GM11168 (cell line): ENCODE data around the gene SLC24A3.

Experiments used
- in situ Hi-C: fragments of 300-500 bp; cut with MboI; formaldehyde crosslinking; loops from one replicate; pipeline ENCODE4 v1.12.0; 2022; ENCODE audit warnings: low sequenced_read_pairs; ENCODE audit not compliant: unreplicated experiment

The SLC24A3 gene

GRCh38 chr20:19212469-19212815, at the start of gene SLC24A3:
Gene SLC24A3 (plus strand): TSS chr20:19212642.
- in situ Hi-C loops: loop anchor here (25.0 kb wide), 1 partner anchor 375 kb away; no protein-coding TSS in a partner anchor

DNA sequence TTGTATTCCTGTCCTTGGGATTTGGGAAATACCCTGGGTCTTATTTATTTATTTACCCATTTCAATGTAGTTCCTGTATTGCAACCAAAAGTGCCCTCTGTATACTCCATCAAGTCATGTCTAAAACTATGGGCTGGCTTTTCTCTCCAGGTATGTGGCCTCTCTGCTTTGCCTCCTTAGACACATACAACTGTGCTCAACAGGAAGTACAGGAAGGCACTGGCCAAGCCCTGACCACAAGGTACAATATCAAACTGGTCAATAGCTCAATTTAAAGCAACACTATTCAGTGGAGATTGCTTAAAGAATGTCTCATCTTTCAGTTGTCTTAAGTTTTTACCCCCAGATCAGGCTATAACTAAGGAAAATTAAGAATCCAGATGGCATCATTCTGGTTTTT, 42.3 kb upstream of the SLC24A3 start:
- in situ Hi-C loops: no loop called here

DNA sequence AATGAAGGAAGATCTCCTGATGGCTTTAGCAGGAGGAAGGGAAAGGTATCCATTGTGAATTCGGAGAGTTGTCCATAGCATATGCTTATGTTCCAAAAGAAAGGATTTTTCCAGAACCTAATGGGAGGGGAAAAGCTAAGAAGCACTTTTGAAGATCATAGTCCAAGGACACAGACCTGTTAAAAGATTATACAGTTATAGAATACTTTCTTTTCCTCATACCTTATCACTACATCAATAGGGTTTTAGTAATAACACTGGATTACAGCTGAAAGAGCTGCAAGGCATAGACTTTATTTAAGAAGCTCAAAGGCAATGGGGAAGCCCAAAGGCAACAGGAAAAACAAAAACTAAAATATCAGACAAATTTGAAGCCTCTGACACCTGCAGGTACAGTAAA, 39.8 kb upstream of the SLC24A3 start:
- in situ Hi-C loops: no loop called here

DNA sequence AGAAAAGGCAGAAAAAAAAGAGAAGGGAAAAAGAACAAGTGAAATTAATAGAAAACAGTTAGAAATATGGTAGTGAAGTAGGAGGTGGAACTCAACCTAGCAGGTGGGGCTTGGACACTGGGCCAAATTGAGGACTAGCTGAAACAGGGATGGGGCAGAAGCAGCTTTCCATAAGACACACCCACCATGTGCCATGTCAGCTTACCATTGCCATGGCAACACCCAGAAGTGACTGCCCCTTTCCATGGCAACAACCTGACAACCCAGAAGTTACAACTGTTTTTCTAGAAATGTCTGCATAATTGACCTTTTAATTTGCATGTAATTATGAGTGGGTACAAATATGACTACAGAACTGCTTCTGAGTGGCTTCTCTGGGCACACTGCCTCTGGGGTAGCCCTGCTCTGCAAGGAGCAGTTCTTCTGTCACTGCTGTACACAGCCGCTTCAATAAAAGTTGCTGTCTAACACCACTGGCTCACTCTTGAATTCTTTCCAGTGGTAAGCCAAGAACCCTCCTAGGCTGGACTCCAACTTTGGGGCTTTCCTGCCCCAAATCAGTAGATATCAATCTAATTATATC, 35.9 kb upstream of the SLC24A3 start:
- in situ Hi-C loops: no loop called here

DNA sequence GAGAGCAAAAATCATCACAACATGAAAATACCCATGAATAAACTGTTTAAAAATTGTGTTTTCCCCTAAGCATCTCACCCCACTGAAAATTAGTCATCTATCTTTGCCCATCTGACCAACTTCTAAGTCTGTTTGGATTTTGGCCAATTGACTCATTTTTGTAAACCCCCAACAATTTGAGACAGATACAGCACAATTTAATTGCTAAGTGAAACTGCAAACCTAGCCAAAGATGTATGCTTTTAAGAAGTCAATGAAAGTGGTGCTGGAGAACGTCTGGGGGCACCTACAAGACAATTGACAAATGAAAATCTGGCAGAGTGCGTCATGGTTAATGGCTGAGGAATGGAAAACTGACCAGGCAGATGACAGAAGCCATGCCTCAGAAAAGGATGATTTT, 30.9 kb upstream of the SLC24A3 start:
- in situ Hi-C loops: no loop called here

DNA sequence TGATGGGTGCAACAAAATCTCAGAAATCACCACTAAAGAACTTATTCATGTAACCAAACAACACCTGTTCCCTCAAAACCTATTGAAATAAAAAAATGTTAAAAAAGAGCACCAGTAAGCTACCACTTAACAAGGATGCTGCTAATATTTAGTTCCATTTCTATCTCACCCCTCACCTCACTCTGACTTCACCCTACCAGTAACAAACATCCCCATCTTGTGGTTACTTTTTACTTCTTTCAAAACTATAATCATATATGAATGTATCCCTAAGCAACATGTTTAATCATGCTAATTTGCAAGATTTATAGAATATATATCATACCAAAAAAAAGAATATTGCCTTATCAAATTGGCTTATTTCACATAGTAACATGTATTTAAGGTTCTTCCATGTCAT, 27.4 kb upstream of the SLC24A3 start:
- in situ Hi-C loops: no loop called here

DNA sequence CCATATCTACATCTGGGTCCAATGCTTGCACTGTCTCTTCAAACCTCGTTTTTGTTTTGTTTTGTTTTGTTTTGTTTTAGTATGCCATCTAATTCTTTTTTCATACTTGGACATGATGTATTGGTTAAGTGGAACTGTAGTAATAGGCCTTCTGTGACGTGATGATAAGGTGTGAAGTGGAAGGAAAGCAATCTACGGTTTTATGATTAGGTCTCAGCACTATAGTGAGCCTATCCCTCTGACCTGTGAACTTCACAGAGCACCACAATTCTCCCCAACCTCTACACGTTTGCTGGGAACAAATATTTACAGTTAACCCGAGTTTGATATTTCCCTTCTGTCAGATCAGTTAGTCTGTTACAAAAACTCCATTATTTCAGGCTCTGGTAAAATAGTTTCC, 19.1 kb upstream of the SLC24A3 start:
- in situ Hi-C loops: no loop called here

DNA sequence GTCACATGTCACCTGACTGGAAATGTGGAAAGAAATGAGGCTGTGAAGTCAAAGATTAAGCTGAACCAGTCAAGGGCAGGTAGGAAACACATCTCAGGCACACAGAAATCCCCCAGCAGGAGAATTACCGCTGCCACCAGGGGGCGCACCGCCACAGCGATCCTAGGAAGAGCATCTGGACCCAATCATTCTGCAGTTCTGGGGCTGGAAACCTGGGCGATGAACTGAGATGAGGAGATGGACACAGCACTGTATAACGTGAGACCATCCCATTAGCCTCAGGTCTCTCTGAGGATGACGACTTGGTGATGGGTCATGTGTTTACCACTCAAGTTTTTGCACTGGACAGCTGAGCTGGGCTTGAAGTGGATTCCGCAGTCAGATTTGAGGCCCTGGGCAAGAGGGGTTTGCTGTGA, 6.5 kb upstream of the SLC24A3 start:
- in situ Hi-C loops: loop anchor here (10.0 to 25.0 kb wide), 3 partner anchors 381 to 571 kb away; no protein-coding TSS in a partner anchor

DNA sequence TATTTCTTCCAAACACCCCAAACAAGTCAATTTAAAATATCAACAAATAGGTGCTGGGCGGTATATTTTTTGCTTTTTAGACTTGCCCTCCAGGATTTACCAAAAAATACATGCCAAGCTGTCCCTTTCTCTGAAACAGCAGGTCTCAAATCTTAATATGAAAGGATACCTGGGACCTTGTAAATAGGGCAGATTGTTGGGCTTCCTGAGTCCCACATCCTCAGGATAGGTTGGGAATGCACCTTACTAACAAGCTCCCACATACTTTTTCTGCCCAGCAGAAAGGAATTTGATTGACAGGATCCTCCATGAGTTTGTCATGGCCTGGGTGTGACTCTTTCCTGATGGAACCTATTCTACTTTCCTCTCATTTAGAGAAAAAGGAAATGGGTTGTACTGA, 4.9 kb upstream of the SLC24A3 start:
- in situ Hi-C loops: loop anchor here (10.0 to 25.0 kb wide), 3 partner anchors 380 to 573 kb away; no protein-coding TSS in a partner anchor

DNA sequence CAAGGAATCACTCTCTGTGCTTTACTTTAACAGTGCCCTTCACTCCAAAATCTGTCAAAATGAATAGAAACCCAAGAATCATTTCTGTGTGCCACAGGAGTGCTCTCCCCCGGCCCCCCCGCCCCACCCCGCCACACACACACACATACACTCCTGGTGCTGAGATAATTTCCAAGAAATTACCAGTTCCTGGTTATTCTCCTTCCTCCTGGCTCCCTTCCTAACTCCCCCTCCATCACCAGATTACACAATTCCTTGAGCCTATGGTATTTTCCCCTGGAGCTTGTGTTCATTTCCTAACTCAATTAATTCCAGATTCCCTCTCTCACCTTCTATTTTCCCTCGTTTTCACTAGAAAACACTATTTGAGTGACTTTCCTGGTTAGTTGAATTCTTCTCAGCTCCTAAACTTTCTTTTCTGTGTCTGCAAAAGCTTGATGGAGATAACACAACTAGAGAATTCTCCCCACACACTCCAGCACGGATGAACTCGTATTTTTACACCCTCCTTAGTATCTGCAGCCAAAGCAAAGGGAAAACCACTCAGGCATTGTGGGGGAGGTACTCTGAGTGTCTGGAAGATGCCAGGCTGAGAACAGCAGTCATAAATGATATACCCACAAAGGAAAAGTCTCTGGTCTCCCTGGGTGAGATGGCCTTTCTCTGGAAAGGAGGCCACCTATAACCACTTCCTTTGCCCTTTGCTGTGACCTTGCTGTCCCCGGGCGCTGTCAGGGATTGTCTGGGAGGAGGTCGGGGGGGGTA, 1.9 kb upstream of the SLC24A3 start:
- in situ Hi-C loops: loop anchor here (25.0 kb wide), 1 partner anchor 377 kb away; no protein-coding TSS in a partner anchor

- in situ Hi-C loops: loop anchor here (25.0 kb wide), 1 partner anchor 376 kb away; no protein-coding TSS in a partner anchor
These were observed 1.2 kb upstream of the SLC24A3 start for GRCh38 chr20:19211252-19211651.

GRCh38 chr20:19211661-19212468, 577 bp upstream of the SLC24A3 start:
- in situ Hi-C loops: loop anchor here (25.0 kb wide), 1 partner anchor 375 kb away; no protein-coding TSS in a partner anchor

DNA sequence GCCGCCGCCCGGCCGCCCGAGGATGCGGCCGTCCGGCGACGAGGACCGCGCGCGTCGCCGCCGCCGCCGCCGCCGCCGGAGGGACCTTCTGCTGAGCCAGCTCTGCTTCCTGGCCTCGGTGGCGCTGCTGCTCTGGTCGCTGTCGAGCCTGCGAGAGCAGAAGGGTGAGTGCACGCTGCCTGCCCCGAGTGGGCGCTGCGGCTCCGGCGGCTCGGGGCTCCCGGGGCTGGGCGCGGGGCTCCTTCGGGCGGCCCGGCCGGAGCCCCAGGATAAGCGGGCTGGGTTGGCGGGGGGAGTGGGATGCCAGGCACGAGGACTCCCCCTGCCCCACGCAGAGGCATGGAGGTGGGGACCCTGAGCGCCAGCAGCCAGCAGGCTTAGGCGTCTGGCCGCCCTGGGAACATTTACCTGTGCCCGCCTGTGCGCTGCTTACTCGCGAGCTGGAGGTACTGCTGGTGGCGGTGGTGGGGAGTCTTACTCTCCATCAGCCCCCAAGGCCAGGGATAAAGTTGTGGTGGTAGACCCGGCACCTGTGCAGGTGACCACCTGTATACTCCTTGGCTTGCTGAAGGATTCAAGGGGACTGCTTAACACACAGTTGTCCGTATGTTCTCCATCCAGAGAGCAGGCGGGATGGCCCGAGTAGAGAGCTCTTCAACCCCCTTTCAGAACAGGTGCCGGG, 520 bp downstream of the SLC24A3 start:
- in situ Hi-C loops: loop anchor here (25.0 kb wide), 1 partner anchor 374 kb away; no protein-coding TSS in a partner anchor

DNA sequence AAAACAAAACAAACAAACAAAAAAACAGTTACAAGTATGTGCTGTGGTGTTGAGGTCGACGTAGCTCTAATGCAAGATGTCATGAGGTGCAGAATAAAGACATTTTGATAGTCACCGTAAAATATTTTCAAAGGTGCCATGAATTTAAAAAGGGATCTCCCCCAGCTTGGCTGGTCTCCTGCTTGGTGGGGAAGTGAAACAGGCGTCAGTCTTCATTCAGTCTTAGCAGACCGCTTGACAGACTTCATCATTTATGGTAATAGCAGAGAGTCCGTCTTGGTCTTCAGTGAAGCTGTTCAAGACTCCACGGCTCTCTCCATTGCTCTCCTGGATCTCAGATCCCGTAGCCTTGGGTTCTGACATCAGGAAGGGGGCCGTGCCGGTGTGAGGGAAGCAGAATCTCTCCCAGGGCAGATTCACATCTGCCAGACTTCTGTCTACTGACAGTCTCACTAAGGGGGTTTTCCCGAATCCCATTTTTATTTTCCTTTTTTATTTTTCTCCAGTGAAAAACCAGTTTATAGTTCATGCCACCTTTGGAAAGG, 1.6 kb downstream of the SLC24A3 start:
- in situ Hi-C loops: loop anchor here (25.0 kb wide), 1 partner anchor 373 kb away; no protein-coding TSS in a partner anchor

- in situ Hi-C loops: loop anchor here (25.0 kb wide), 1 partner anchor 369 kb away; no protein-coding TSS in a partner anchor
These were observed 6.0 kb downstream of the SLC24A3 start for GRCh38 chr20:19218411-19218810.

GRCh38 chr20:19222520-19223040, 10.1 kb downstream of the SLC24A3 start:
- in situ Hi-C loops: loop anchor here (25.0 kb wide), 1 partner anchor 365 kb away; no protein-coding TSS in a partner anchor

DNA sequence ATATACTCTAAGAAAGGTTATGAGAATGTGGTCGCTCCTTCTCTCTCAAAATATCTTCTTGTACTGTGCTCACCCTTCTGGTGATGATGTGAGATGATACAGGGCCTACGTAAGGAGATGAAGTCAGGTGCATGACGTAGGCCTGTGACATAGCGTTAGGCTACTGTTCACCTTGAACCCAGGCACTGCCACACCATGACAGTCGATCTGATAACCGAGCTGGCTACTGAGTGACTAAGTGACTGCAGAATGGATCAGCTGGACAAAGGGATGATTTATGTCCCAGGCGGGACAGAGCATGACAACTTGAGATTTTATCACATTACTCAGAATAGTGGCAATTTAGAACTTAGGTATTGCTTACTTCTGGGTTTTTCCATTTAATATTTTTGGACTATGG, 11.2 kb downstream of the SLC24A3 start:
- in situ Hi-C loops: loop anchor here (25.0 kb wide), 1 partner anchor 364 kb away; no protein-coding TSS in a partner anchor

- in situ Hi-C loops: no loop called here
These were observed 19.1 kb downstream of the SLC24A3 start for GRCh38 chr20:19231359-19232035.
